Lower leg skin (tissue), 3 donors: ENCODE measurements around the gene SEC31A.

Experiments
- CTCF ChIP-seq, 3 donors: fragments of 450-650 bp; IDR thresholded peaks; one replicate each; pipeline ENCODE4 v1.5.1; 2016; ENCODE audit warnings: antibody characterized with exemption in 3 of 3, mild to moderate bottlenecking in 3 of 3, moderate library complexity in 2 of 3
- POLR2A ChIP-seq, 2 donors: fragments of 450-650 bp; IDR thresholded peaks; one replicate each; pipeline ENCODE4 v1.6.1; 2016 to 2017; ENCODE audit warnings: antibody characterized with exemption in 2 of 2, mild to moderate bottlenecking in 1 of 2, moderate library complexity in 1 of 2

DNA sequence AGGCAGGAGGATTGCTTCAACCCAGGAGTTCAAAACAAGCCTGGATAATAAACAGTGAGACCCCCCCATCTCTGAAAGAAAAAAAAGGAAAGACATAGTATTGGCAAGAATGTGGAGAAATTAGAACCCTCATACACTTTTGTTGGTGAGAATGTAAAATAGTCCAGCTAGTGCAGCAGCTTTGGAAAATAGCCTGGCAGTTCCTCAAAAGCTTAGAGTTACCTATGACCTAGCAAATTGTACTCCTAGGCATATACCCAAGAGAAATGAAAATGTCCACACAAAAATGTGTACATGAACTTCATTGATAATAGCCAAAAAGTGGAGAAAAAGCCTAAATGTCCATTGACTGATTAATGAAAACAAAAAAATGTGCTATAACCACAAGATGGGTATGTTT is 30.8 kb upstream of the SEC31A start:
- TF ChIP-seq CTCF (IDR thresholded peaks at IDR 0.05) (no peak), POLR2A (IDR thresholded peaks at IDR 0.05) (no peak)
